GM19239 (cell line): Measurements from ENCODE around the gene BBS2.

Source experiments
- DNase-seq: peaks from one replicate; pipeline ENCODE4 v3.0.0; 2011; ENCODE audit warnings: low spot score; ENCODE audit not compliant: insufficient read length
- FAIRE-seq: peaks from 2 replicates; lab custom pipeline; 2011; peaks lifted over from hg19 to GRCh38; lab: Jason Lieb, UNC

BBS2 gene

DNA sequence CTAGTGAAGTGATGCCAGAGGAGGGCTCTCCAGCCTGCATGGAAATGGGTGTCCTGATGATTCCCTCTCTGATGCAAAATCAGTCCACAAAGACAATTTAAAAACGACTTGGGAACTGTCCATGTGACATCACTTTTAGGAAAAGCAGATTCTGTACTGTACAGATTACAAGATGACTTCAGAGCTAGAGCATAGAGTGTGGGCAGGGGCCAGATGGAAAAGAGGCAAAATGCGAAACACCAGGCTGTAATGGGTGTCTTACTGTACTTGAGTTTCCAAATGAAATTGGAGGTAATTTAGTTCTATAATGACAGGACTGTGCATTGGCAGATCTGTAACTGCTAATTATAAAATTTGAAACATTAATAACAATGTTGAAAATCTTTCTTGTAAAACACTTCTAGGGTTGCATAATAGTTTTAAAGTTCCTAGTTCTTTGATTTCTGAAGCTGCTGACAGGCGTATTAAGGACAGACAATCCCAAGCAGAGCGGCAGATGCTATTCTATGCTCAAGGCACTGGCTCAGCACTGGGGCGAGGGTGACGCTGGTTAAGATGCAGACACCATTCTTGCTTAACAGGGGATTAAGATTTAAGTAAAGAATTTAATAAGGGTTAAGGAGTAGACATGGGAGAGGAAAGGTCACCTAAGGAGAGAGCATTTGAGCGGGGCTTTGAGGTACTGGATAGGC lies 38.9 kb downstream of the BBS2 start:
- FAIRE-seq: no peak
- DNase-seq: no peak

DNA sequence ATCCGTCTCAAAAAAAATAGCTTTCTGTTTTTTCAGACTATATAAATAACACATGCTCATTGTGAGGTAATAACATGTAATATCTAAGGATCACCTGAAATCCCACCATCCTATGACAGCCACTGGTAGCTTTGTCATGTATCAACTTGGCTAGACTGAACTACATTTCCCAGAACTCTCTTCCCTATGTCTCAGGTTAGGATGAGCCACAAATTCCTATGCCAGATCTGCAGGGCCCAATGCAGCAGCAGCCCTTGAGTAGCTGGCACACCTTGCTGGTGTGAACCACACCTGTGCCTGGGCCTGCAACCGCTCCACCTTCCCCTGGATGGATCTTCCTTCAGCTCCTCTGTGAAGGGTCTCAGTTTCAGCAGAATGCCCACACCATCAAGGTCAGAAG lies 40.4 kb downstream of the BBS2 start:
- DNase-seq: no peak

DNA sequence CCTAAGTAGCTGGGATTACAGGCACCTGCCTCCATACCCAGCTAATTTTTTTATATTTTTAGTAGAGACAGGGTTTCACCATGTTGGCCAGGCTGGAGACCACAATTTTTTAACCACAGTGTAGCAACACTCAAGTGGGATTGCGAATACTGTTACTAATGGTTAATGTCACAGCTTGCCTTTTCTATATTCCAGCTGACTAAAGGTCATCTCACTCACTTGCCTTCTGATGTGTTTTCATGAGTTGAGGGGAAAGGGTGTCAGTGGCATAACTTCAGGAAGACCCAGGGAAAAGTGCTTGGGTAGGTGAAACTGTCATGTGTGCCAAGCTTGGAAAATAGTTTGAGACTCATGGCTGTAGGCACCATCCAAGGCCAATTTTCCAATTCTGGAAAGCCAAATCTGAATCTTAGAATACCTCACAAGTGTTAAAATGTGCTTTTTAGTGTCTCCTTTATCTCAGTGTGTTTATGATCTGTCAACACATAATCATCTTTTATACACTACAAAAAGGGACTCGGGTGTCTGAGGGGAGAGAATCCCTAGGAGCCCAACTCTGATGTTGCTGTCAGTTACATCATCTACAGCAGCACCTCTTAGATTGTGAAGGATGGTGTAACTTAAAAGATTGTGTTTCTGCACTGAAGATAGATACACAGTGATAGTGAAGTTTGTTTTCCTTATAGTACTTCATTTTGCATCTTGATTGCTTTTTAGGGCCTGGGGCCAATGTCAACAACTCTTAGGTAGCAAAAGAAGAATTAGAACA lies 41.4 kb downstream of the BBS2 start:
- no peak for FAIRE-seq

More for the DNA sequence above, 40.4 kb downstream of the BBS2 start:
- FAIRE-seq: no peak

DNA sequence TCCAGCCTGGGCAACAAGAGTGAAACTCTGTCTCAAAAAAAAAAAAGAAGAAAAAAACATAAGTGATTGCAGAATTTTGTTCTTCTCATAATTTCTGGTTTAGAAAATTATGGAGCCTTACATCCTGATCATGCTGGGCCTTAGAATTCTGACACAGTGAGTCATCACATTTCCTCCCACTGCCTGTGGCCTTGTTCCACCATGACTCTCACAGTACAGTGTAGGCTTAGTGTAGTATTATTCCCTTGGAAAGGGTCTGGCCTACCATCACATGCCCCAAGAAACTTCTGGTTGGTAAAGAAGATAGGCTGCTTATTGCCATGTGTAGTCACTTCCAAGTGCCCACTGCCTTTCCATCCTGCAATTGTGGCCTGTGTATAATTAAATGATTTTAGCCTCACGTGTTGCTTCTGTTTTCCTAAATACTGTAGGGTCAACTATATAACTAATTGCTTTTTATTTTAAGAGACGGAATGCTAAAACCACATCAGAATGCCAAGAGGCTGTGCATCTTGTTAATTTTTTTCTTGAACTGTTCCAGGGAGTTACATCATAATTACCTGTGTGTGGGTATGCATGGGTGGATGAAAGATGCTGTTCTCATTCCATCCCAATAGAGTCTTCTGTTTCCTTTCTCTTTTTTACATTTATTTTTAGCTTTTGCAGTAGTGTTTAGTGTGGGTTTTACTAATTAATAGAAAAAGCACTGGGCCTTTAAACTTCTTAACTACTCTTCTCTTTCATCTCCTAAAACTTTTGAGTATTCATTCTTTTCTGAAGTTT lies 42.5 kb downstream of the BBS2 start:
- DNase-seq (no peak), FAIRE-seq (no peak)

More for the DNA sequence above, 41.4 kb downstream of the BBS2 start:
- DNase-seq: no peak

DNA sequence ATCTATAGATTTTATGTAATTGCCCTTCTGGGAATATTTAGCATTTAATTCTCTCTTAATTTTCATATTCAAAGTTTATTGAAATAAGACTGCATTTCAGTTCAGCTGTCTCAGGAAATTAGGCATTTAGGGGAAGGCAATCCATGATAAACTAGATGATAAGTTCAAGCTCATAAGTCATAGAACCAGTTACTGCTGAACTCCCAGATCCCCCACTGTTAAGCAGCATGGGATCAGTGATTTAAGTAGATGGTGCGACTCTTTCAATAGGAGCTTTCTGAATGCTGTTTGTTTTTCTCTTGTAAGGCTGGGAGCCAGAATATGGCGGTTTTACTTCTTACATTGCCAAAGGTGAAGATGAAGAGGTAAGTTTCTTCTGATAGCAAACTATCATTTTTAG lies 44.6 kb downstream of the BBS2 start:
- FAIRE-seq (no peak), DNase-seq (no peak)

DNA sequence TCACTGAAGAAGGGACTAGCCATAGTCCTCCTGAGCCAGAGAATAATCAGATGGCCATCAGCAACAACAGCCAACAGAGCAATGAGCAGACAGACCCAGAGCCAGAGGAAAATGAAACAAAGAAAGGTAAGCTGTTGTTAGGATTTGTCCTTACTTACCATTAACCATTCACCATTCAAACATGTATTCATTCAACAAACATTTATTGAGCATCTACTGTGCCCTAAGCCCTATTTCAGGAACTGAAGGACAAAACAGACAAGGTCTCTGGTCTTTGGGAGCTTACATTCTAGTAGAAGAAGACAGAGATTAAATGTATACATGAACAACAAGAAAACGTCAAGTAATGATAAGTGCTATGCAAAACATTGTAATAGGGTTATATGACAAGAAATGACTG lies 49.2 kb downstream of the BBS2 start:
- FAIRE-seq: no peak
- DNase-seq: no peak

DNA sequence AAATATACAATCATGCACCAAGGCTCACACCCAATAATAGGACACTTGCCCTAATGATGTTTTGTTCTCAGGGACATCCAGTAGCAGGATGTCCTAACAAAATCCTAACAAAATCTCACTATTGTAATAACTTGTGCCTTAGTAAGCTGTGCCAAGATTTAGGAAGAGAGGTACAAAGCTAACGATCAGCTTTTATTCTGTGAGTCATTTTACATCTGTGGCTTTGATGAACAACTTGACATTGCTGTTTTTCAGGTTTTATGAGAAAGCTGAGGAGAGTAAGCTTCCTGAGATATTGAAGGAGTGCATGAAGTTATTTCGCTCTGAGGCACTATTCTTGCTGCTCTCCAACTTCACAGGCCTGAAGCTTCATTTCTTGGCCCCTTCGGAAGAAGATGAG lies 49.6 kb downstream of the BBS2 start:
- DNase-seq (no peak), FAIRE-seq (no peak)

DNA sequence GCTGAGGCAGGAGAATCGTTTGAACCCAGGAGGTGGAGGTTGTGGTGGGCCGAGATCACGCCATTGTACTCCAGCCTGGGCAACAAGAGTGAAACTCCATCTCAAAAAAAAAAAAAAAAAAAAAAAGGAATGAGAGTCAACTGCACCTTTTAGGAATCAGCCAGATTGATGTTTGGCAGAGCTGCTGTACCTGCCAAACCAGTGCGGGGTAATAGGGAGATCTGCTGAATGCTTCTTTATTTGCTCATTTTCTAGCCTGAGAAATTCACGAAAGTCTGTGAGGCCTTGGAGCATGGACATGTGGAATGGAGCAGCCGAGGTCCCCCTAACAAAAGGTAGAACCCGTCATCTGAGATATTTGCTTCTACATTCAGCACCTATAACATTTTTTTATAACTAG lies 50.1 kb downstream of the BBS2 start:
- no peak for DNase-seq
- no peak for FAIRE-seq

DNA sequence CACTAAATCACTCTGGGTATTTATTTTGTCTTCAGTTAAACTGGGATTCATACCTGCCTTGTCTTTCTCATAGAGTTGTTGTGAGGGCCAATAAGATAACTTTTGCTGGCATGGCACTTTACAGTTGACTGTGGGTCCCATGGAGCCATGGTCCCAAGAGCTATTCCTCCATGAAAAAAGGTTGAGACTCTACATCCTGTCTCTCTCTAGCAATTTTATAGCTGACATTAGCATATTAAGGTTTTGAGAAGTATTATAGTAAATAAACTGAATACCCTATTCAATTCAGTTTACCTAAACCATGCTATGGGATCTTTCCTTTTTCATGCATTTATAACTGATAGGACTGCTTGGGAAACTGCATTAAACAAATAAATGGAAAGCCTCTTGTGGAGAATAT lies 51.0 kb downstream of the BBS2 start:
- DNase-seq: no peak
- no peak for FAIRE-seq

DNA sequence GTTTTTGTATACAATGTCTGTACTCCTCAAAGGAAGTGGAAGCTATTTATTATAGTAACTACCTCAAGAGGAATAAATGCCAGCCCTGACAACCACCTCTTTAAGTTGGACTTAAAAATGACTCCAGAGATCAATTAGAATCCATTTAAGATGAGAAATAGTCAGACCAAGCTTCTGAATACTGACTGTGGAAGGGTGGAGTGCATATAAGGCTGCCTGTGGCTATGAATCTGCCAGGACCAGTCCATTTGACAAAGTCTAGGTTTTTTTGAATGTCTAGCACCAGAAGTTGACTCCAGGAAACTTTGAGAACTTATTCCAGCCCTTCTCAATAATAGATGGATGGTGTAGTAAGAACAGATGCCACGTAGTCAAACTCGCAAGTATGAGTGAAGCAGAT lies 53.5 kb downstream of the BBS2 start:
- DNase-seq: no peak
- no peak for FAIRE-seq

DNA sequence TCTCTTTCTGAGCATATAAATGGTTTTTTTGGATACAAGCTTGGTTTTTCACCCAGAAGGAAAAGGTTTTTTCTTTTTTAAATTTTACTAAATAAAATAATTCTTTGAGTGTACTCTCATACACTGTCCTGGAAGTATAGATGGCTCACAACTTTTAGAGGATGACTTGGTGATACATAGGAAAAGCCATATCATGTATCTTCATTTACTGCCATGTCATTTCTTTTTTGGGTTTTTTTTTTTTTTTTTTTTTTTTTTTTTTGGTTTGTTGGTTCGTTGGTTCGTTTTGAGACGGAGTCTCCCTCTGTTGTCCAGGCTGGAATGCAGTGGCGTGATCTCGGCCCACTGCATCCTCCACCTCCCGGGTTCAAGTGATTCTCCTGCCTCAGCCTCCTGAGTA lies 56.7 kb downstream of the BBS2 start:
- DNase-seq (no peak), FAIRE-seq (no peak)

DNA sequence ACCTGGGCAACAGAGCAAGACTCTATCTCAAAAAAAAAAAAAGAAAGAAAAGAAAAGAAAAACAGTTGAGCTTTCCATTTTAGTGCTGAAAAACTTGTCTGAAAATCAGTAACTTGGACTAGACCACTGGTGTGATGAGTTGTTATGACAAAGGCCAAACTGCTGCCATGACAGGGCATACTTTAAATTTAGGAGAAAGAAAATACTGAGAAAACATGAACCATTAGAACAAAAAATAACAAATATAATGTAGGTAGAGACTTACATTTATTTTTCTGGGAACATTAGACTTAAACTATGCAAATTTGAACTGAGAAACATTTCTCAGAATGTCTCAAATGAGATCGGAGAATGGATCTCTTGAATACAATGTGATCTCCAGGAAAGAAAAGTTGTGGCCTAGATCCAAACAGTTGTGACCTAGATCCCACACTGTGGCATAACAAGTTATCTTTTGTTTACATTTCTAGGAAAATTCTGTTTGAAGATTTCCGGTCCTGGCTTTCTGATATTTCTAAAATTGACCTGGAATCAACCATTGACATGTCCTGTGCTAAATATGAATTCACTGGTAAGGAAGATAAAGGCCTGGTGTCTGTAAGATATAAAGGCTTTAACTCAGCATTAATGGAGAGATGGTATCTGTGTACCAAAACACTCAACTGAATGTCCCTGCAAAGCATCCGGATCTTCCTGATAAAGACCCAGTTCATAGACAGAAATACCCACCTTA lies 57.6 kb downstream of the BBS2 start:
- FAIRE-seq: no peak
- DNase-seq: no peak

DNA sequence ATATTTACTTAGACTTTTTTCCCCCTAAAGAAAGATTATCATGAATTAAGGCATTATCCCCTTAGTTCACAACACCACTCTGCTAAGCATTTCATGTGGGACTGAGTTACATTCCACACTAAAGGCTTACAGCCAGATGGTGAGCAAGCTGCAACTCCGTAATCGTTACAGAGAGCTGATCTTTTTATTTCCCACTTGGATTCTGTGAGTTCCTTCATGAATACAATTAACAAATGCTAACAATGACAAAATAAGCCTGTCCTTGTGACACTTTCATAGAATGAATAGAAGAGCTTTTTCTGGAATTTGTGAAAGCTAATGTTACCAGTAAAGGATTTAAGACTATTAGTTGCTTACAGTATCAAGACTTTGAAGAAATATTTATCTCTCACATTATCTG lies 59.7 kb downstream of the BBS2 start:
- DNase-seq (no peak), FAIRE-seq (no peak)

DNA sequence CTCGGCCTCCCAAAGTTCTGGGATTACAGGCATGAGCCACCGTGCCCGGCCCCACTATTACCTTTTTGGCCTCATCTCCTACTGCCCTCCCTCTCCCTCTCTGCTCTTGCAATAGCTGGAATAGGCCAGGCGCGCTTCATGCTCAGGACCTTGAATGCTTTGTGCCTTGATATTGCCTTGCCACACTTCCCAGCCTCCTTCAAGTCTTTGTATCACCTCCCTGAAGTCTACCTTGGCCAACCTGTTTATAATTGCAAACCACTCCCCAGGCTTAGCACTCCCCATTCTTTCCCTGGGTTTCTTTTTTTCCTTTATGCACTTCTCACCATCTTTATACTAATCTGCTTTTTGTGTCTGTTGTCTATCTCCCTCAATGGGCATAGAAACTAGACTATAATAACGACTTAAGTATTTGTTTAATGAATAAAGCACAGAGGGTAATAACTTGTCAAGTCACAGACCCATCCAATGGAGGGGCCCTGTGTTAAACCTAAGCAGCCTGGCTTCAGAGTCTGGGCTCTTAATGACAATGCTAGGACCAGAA lies 61.8 kb downstream of the BBS2 start:
- DNase-seq: no peak
- FAIRE-seq: no peak

DNA sequence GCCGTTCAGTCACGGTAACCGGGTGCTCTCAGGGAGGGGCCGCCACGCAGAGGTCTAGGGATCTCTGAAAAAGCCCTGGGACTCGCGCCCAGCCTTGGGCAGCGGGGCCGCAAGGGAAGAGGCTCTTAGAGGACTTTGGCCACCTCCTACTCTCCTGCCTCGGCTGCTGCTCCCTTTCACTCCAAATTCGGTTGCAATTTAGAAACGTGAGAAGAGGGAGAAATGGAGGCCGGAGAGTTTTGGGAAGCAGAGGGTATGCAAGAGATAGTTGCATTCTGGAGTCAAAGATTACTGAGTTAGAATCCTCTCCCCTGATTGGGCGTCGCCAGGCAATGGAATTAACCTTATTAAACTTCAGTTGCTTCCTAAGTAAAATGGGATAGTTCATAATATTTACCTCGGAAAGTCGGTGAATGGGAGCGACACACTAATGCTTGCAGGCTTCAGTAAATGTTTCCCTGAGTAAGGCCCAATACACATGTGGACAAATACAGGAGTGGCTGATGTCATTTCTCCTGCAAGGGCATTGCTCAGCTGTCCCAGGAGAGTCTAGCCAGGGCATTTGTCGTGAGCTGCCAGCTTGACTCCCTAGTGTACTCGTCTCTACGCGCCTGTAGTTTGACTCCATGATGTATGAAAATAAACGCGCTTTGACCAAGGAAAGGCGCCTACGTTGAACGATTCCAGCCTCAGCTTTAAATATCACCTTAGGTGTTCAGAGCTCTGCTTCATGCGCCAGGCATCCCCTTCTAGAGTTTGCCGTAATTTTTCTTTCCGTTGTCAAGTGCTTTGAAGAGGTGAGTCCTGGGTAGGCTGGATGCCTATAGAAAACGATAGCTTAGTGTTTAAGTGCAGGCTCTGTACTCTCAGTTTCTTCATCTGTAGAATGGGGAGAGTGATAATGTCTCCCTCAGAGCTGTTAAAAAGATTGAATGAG lies 67.8 kb downstream of the BBS2 start:
- peak; percentile 57 for FAIRE-seq
- no peak for DNase-seq

DNA sequence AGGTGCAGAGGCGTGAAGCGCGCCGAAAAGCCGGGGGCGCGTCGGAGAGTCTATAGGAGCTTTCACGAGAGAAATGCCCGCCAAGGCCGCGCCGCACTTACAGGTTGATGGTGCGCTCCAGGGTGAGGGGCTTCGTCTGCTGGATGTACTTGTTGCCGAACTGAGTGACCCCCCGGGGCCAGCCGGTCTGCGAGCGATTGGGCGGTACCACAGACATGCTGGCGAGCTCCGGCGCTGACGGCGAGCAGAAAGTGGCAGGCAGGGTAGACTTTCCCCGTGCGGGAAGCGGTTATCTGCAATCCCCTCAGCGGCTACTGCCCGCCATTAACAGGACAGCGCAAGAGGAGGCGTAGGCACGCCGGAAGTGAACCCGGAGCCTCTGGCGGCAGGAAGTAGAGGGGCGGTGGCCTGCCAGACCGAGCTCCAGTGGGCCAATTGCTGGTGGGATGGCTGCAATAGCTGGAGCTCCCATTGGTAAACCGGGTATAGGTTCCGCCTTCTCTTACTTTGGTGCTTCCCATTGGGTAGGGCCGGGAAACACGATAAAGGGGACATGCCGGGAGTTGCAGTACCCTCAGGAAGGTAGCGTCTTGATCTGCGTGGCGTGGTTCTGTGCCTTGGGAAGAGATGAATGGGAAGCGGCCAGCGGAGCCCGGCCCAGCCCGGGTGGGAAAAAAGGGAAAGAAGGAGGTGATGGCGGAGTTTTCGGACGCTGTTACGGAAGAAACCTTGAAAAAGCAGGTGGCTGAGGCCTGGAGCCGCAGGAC lies 68.7 kb downstream of the BBS2 start, which contains the start of the genes NUDT21 and OGFOD1:
TSS of gene NUDT21 (minus strand) at position 347 of the 767 bp plus-strand sequence. CDS start at position 217, 130 bp downstream.
TSS of gene OGFOD1 (plus strand) at position 569 of the 767 bp plus-strand sequence. CDS start at position 628, 59 bp downstream.
- peak; percentile 96 for FAIRE-seq

DNA sequence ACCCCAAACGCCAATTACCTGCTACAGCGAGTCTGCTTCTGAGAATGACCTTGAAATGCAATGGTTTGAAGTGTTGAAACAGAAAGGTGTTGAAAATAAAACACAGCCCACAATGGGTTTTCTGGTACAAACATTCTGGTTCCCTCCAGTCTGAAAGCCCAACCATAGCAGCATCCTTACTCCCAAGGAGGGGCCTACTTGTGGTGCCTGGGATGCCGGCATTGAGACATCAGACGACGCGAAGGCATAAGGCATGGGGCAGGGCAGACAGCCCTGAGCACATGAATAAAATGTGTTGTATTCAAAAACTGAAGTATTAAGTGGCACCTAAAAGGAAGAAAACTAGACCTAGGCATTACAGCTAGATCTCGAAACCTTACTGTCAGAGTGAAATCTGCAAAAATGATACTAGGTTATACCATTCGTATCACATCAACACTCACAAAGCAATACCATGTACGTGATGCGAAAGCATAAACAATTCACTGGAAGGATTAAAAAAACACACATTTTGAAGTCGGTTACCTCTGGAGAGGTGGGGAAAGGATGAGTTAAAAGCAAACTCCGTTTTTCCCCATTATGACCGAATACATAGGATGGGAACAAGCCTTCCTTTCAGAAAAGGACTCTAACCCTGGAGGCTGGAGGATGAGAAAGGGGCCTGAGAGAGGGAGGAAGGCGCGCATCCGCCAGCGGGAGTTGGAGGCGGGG lies 69.4 kb downstream of the BBS2 start:
- DNase-seq (no peak), FAIRE-seq (peak; percentile 40)

More for the DNA sequence above, 68.7 kb downstream of the BBS2 start, which contains the start of the genes NUDT21 and OGFOD1:
- DNase-seq: peak; percentile 95
